ENCODE data around the gene SMARCA4. TPM values are rescaled to one million over a fixed set of nuclear protein-coding genes. Genes with fewer than 3 reads are reported as not detected.

SMARCA4 gene
- total RNA-seq, 1 experiment from 2014 or later: 127 TPM

DNA sequence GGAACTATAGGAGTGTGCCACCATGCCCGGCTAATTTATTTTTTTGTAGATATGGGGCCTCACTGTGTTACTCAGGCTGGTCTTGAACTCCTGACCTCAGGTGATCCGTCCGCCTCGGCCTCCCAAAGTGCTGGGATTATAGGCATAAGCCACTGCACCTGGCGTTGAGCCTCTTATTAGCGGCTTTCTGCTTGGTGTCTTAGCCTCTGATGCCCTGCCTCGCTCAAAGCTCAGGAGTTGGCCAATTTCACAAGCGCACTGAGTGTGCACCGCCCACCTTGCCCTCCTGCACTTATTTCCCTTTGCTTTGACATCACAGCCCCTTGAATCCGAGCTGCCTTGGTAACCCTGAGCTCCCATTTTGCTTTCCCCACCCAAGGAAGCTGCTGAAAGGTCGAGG lies 42.5 kb upstream of the SMARCA4 start:
- CTCF ChIA-PET: interaction anchor here (0.9 to 1.3 kb wide), 2 partner anchors 19 kb away, joined by 4 to 6 read pairs; no protein-coding TSS in a partner anchor
- H3K36me3 Mint-ChIP-seq (ENCODE audit: insufficient read depth, unreplicated experiment): peaks cover 79% of the 10 kb centered on the region
- BruUV-seq (replicated peaks): no TSS peak
- H3K4me1 Mint-ChIP-seq (ENCODE audit: insufficient read depth, unreplicated experiment): peaks cover 5% of the 10 kb centered on the region
- H3K27me3 Mint-ChIP-seq (ENCODE audit: insufficient read depth, unreplicated experiment): no peaks in the 10 kb centered on the region
- no peaks in the 10 kb centered on the region for H3K9me3 Mint-ChIP-seq (ENCODE audit: unreplicated experiment)
- peak overlapping the region; percentile 59 for H3K27ac Mint-ChIP-seq (ENCODE audit: low read depth, unreplicated experiment)
- TF ChIP-seq, protein P1, sequence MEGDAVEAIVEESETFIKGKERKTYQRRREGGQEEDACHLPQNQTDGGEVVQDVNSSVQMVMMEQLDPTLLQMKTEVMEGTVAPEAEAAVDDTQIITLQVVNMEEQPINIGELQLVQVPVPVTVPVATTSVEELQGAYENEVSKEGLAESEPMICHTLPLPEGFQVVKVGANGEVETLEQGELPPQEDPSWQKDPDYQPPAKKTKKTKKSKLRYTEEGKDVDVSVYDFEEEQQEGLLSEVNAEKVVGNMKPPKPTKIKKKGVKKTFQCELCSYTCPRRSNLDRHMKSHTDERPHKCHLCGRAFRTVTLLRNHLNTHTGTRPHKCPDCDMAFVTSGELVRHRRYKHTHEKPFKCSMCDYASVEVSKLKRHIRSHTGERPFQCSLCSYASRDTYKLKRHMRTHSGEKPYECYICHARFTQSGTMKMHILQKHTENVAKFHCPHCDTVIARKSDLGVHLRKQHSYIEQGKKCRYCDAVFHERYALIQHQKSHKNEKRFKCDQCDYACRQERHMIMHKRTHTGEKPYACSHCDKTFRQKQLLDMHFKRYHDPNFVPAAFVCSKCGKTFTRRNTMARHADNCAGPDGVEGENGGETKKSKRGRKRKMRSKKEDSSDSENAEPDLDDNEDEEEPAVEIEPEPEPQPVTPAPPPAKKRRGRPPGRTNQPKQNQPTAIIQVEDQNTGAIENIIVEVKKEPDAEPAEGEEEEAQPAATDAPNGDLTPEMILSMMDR (IDR thresholded peaks at IDR 0.05; ENCODE audit: unreplicated experiment): no peak
- H3K4me3 Mint-ChIP-seq (ENCODE audit: unreplicated experiment): no peak overlapping the region
- POLR2A ChIA-PET: interaction anchor here (0.5 to 1.8 kb wide), 2 partner anchors 9 to 22 kb away, joined by 4 to 7 read pairs; no protein-coding TSS in a partner anchor
- DNase-seq (ENCODE audit: unreplicated experiment): no peak
- intact Hi-C loops (cut with micrococcal nuclease): loop anchor here (5.0 kb wide), 1 partner anchor 46 kb away; the partner anchor contains the start of gene CARM1

DNA sequence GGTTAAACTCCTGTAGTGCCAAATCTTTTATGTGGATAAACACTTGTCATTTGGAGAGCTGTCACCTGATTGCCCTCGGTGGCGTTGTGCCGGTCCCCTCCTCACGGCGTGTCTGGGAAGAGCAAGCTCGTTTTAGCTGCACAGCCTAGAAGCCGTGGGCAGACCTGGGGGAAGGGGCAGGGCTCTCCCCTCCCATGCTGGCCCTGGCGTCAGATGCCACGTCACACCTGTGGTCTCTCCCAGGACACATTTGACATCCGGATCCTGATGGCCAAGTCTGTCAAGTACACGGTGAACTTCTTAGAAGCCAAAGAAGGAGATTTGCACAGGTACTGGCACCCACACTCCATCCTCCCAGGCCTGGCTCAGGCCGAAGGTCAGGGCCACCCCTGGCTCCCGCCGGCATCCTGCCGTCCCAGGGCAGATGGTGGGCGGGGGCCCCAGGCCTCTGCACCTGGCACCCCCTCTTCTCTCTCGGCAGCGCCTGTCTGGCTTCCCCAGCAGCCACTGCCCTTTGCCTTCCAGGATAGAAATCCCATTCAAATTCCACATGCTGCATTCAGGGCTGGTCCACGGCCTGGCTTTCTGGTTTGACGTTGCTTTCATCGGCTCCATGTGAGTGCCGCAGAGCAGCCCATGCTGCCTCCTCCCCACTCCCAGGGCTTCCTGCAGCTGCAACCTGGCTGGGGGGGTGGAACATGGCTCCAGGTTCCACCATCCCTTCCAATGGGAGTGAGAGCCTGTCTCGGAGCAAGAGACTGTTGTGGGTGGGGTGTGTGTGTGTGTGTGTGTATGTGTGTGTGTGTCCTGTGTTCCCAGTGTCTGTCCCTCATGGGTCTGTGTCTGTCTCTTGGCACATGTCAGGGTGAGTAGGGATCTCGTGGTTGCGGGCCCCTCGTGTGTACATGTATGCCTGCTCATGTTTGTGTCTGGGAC lies 41.2 kb upstream of the SMARCA4 start:
- Mint-ChIP-seq H3K36me3 (ENCODE audit: insufficient read depth, unreplicated experiment) (peaks cover 74% of the 10 kb centered on the region), H3K27me3 (ENCODE audit: insufficient read depth, unreplicated experiment) (no peaks in the 10 kb centered on the region), H3K27ac (ENCODE audit: low read depth, unreplicated experiment) (no peak overlapping the region), H3K9me3 (ENCODE audit: unreplicated experiment) (no peaks in the 10 kb centered on the region), H3K4me3 (ENCODE audit: unreplicated experiment) (no peak overlapping the region), H3K4me1 (ENCODE audit: insufficient read depth, unreplicated experiment) (peaks cover 5% of the 10 kb centered on the region)
- DNase-seq (ENCODE audit: unreplicated experiment): no peak
- TF ChIP-seq, protein P1 (IDR thresholded peaks at IDR 0.05; ENCODE audit: unreplicated experiment): no peak
- intact Hi-C loops (cut with micrococcal nuclease): loop anchor here (5.0 kb wide), 1 partner anchor 47 kb away; the partner anchor contains the start of gene CARM1
- BruUV-seq (replicated peaks): no TSS peak
- POLR2A ChIA-PET: no interaction called here
- CTCF ChIA-PET: interaction anchor here (0.6 to 1.3 kb wide), 2 partner anchors 17 to 86 kb away, joined by 3 to 6 read pairs; no protein-coding TSS in a partner anchor

DNA sequence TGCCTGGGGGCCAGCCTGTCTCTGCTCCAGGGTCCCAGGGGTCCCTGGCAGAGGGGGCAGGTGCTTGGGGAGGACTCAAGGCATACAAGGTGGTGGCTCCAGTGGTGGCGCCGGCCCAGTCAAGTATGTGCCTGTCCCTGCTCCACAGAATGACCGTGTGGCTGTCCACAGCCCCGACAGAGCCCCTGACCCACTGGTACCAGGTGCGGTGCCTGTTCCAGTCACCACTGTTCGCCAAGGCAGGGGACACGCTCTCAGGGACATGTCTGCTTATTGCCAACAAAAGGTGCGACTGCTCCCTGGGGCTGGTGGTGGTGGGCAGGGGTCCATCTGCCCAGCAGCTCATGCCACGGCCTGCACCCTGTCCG lies 40.6 kb upstream of the SMARCA4 start:
- POLR2A ChIA-PET: no interaction called here
- Mint-ChIP-seq H3K4me1 (ENCODE audit: insufficient read depth, unreplicated experiment) (peaks cover 4% of the 10 kb centered on the region), H3K9me3 (ENCODE audit: unreplicated experiment) (no peaks in the 10 kb centered on the region), H3K27me3 (ENCODE audit: insufficient read depth, unreplicated experiment) (no peaks in the 10 kb centered on the region), H3K4me3 (ENCODE audit: unreplicated experiment) (no peak overlapping the region), H3K27ac (ENCODE audit: low read depth, unreplicated experiment) (no peak overlapping the region), H3K36me3 (ENCODE audit: insufficient read depth, unreplicated experiment) (peaks cover 77% of the 10 kb centered on the region)
- no TSS peak for BruUV-seq (replicated peaks)
- no peak for DNase-seq (ENCODE audit: unreplicated experiment)
- CTCF ChIA-PET: no interaction called here
- TF ChIP-seq, protein P1 (IDR thresholded peaks at IDR 0.05; ENCODE audit: unreplicated experiment): no peak
- intact Hi-C loops (cut with micrococcal nuclease): no loop called here

DNA sequence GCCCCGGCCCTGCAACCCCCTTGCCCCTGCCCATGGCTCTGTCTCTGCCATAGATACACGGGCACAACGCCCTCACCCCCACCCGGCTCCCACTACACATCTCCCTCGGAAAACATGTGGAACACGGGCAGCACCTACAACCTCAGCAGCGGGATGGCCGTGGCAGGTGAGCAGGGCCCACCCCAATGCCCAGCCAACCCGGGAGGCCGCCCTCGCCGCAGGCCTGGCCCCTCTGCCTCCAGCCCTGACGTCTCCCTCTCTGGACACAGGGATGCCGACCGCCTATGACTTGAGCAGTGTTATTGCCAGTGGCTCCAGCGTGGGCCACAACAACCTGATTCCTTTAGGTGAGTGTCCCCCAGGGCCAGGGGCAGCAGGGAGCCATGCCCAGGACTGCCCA lies 40.0 kb upstream of the SMARCA4 start:
- BruUV-seq (replicated peaks): no TSS peak
- Mint-ChIP-seq H3K9me3 (ENCODE audit: unreplicated experiment) (no peaks in the 10 kb centered on the region), H3K36me3 (ENCODE audit: insufficient read depth, unreplicated experiment) (peaks cover 76% of the 10 kb centered on the region), H3K27ac (ENCODE audit: low read depth, unreplicated experiment) (no peak overlapping the region), H3K27me3 (ENCODE audit: insufficient read depth, unreplicated experiment) (no peaks in the 10 kb centered on the region), H3K4me1 (ENCODE audit: insufficient read depth, unreplicated experiment) (no peaks in the 10 kb centered on the region), H3K4me3 (ENCODE audit: unreplicated experiment) (no peak overlapping the region)
- no peak for DNase-seq (ENCODE audit: unreplicated experiment)
- TF ChIP-seq, protein P1 (IDR thresholded peaks at IDR 0.05; ENCODE audit: unreplicated experiment): no peak
- intact Hi-C loops (cut with micrococcal nuclease): no loop called here
- CTCF ChIA-PET: no interaction called here
- POLR2A ChIA-PET: no interaction called here

Measured in MCF 10A (cell line).